Calu3 (cell line): ENCODE measurements around the gene NMNAT2. TPM values are rescaled to one million over a fixed set of nuclear protein-coding genes. Genes with fewer than 3 reads are reported as not detected.

Source experiments
- BruUV-seq: library from RNA; stranded (reverse); fragments of 400-500 nt; replicated peaks from 2 replicates; lab custom pipeline; 2021; lab: Mats Ljungman, UMichigan
- CTCF ChIA-PET: fragments of 300-600 bp; sonication (Branson Sonifier 250); formaldehyde crosslinking; loops from one replicate; lab custom pipeline; 2022; ENCODE audit warnings: antibody characterized with exemption; lab: Charles Lee
- DNase-seq: peaks from one replicate; pipeline ENCODE4 v3.0.0; 2022
- H3K27ac Mint-ChIP-seq: one replicate; pipeline ENCODE4 v1.8.0; 2022; ENCODE audit warnings: mixed read lengths; ENCODE audit not compliant: unreplicated experiment
- H3K27me3 Mint-ChIP-seq: one replicate; pipeline ENCODE4 v1.8.0; 2022; ENCODE audit warnings: mixed read lengths; ENCODE audit not compliant: unreplicated experiment
- H3K36me3 Mint-ChIP-seq: one replicate; pipeline ENCODE4 v1.8.0; 2022; ENCODE audit warnings: mild to moderate bottlenecking, moderate library complexity, mixed read lengths; ENCODE audit not compliant: insufficient read depth, unreplicated experiment
- H3K4me1 Mint-ChIP-seq: one replicate; pipeline ENCODE4 v1.8.0; 2022; ENCODE audit warnings: mild to moderate bottlenecking, low read depth, mixed read lengths; ENCODE audit not compliant: unreplicated experiment
- H3K4me3 Mint-ChIP-seq: one replicate; pipeline ENCODE4 v1.8.0; 2022; ENCODE audit warnings: mild to moderate bottlenecking, low read depth, moderate library complexity, mixed read lengths; ENCODE audit not compliant: unreplicated experiment
- H3K9me3 Mint-ChIP-seq: one replicate; pipeline ENCODE4 v1.8.0; 2022; ENCODE audit warnings: low read depth, mixed read lengths; ENCODE audit not compliant: unreplicated experiment
- CTCF ChIP-seq: fragments of 200-600 bp; IDR thresholded peaks from one replicate; pipeline ENCODE4 v1.8.0; 2022; ENCODE audit warnings: antibody characterized with exemption; ENCODE audit not compliant: unreplicated experiment
- intact Hi-C: fragments of 100-400 bp; cut with micrococcal nuclease; formaldehyde crosslinking; loops from one replicate; pipeline ENCODE4 v1.10.0; 2022; ENCODE audit not compliant: unreplicated experiment
- total RNA-seq: library from RNA; stranded (reverse); gene quantifications from 2 replicates; pipeline ENCODE4 v1.2.3, GENCODE V29; 2022

NMNAT2 gene
- total RNA-seq, 1 experiment from 2014 or later = 0.26 TPM

DNA sequence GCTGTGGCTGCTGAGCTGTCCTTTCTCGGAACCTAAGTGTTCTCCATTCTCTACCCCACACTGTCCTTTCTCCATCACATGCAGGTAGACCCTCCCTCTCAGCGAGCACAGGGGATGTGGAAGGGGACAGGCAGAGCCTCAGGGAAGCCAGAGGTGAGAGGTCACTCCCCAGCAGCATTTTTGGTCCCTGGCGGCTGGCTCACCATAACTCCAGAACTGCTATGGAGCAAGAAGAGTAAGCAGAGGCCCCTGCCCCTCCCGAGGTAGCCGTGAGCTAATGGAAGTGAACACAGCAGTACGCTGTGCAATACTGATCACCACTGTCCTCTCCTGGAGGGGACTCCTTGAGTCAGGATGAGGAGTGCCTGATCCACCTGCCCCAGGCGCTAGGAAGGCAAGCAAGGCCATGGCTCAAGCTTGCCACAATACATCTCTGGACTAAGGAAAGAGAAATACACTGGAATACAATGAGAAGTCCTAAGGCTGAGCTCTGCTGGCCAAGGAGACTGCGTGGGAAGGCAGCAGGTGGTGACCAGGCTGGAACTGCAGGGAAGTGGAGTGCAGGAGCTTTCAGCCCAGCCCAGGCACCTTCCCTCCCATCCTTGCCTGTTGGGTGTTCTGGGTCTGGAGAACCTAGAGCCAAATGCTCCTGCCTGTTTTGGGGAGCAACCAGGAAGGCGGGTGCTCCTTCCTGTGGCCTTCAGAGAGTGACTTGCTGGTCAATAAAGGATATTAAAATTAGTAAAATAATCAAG is 135.9 kb downstream of the NMNAT2 start:
- BruUV-seq = no TSS peak
- CTCF ChIA-PET = interaction anchor here (0.7 to 1.6 kb wide), 8 partner anchors 10 to 403 kb away, joined by 3 to 9 read pairs (median 4); no protein-coding TSS in a partner anchor
- Mint-ChIP-seq H3K4me3 (no peak overlapping the region), H3K9me3 (no peaks in the 10 kb centered on the region), H3K36me3 (no peaks in the 10 kb centered on the region), H3K27ac (no peak overlapping the region), H3K4me1 (no peaks in the 10 kb centered on the region), H3K27me3 (peaks cover 17% of the 10 kb centered on the region)
- intact Hi-C loops = no loop called here
- no peak for TF ChIP-seq CTCF
- DNase-seq = no peak

DNA sequence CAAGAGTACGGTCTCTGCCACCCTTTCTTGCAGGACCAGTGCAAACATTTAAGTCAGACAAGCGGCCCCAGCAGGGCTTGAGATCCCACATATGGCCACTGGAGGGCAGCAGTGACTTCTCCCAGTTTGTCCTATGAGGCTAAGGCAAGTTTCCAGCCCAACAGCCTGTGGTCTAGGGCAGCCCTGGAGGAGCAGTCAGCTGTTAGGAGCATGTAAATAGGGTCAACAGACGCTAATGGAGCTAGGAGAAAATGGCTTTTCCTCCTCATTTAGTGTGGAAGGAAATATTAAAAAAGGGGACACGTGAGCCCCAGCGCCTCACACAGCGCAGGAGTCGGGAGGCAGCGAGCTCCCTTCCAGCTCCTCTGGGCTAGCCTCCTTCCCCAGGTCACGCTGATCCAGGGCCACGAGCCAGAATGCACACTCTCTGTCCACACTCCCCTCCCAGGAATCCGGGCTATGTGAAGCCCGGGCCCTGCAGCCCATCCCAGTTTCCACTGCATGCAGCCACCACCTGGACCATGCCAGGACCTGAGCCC is 136.6 kb downstream of the NMNAT2 start:
- no peak overlapping the region for H3K4me3 Mint-ChIP-seq
- H3K27ac Mint-ChIP-seq = no peak overlapping the region
- H3K27me3 Mint-ChIP-seq = peaks cover 17% of the 10 kb centered on the region
- peak; percentile 90 for TF ChIP-seq CTCF
- no peaks in the 10 kb centered on the region for H3K4me1 Mint-ChIP-seq
- intact Hi-C loops = loop anchor here (1.0 to 2.0 kb wide), 4 partner anchors 37 to 341 kb away; no protein-coding TSS in a partner anchor
- CTCF ChIA-PET = interaction anchor here (0.7 to 1.6 kb wide), 8 partner anchors 10 to 403 kb away, joined by 3 to 9 read pairs (median 4); no protein-coding TSS in a partner anchor
- no peaks in the 10 kb centered on the region for H3K9me3 Mint-ChIP-seq
- DNase-seq = peak; percentile 92
- H3K36me3 Mint-ChIP-seq = no peaks in the 10 kb centered on the region
- no TSS peak for BruUV-seq

DNA sequence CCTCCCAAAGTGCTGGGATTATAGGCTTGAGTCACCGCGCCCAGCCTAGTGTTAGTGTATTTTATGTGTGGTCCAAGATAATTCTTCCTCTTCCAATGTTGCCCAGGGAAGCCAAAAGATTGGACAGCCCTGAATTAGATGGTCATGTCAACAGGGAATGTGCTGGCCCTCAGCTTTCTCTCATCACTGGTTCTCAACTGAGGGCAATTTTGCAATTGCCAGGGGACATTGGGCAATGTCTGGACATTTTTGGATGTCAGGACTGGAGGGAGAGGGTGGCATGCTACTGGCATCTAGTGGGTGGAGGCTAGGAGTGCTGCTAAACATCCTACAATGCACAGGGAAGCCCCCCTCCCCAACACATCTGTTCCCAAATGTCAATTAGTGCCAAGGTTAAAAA is 137.1 kb downstream of the NMNAT2 start:
- Mint-ChIP-seq H3K4me3 (no peak overlapping the region), H3K9me3 (no peaks in the 10 kb centered on the region), H3K27ac (no peak overlapping the region), H3K36me3 (no peaks in the 10 kb centered on the region), H3K4me1 (no peaks in the 10 kb centered on the region), H3K27me3 (peaks cover 11% of the 10 kb centered on the region)
- TF ChIP-seq CTCF = no peak
- no TSS peak for BruUV-seq
- DNase-seq = peak; percentile 9
- CTCF ChIA-PET = interaction anchor here (0.6 to 1.6 kb wide), 7 partner anchors 20 to 404 kb away, joined by 3 to 9 read pairs (median 4); no protein-coding TSS in a partner anchor
- intact Hi-C loops = loop anchor here (1.0 to 2.0 kb wide), 4 partner anchors 38 to 342 kb away; no protein-coding TSS in a partner anchor

GRCh38 chr1:183279835-183280234 is 138.3 kb downstream of the NMNAT2 start:
- CTCF ChIA-PET = no interaction called here
- intact Hi-C loops = loop anchor here (2.0 kb wide), 3 partner anchors 39 to 343 kb away; no protein-coding TSS in a partner anchor
- H3K9me3 Mint-ChIP-seq = no peaks in the 10 kb centered on the region
- peaks cover 10% of the 10 kb centered on the region for H3K27me3 Mint-ChIP-seq
- H3K4me1 Mint-ChIP-seq = no peaks in the 10 kb centered on the region
- no peak overlapping the region for H3K27ac Mint-ChIP-seq
- H3K36me3 Mint-ChIP-seq = no peaks in the 10 kb centered on the region
- no TSS peak for BruUV-seq
- DNase-seq = no peak
- no peak for TF ChIP-seq CTCF
- no peak overlapping the region for H3K4me3 Mint-ChIP-seq
